H1 (cell line): ENCODE measurements around the gene PLEKHA4. TPM values are rescaled to one million over a fixed set of nuclear protein-coding genes. Genes with fewer than 3 reads are reported as not detected.

Source experiments
- BACH1 ChIP-seq: IDR thresholded peaks from 2 replicates; pipeline ENCODE4 v1.6.1; 2012; ENCODE audit warnings: low read length, improper control_type of control experiment
- CHD7 ChIP-seq: fragments of 300-600 bp; sonication (generic); IDR thresholded peaks from 2 replicates; pipeline ENCODE4 v1.7.1; 2012; ENCODE audit warnings: low read length, moderate library complexity, mild to moderate bottlenecking, inconsistent platforms; ENCODE audit not compliant: insufficient replicate concordance
- CTBP2 ChIP-seq: IDR thresholded peaks from 2 replicates; pipeline ENCODE4 v1.7.0; 2011; ENCODE audit warnings: borderline replicate concordance, mild to moderate bottlenecking, moderate library complexity, mixed read lengths, low read length; ENCODE audit not compliant: insufficient read depth, insufficient read length
- HDAC2 ChIP-seq, 2 experiments: fragments of 300-600 bp in 1 of 2; sonication (generic) in 1 of 2; IDR thresholded peaks; 2 replicates each; pipeline ENCODE4 v1.6.1; 2011 to 2012; ENCODE audit warnings: low read depth in 2 of 2, low read length in 2 of 2, mild to moderate bottlenecking in 2 of 2, moderate library complexity in 2 of 2, borderline replicate concordance in 1 of 2, inconsistent platforms in 1 of 2
- KDM4A ChIP-seq: IDR thresholded peaks from one replicate; pipeline ENCODE4 v1.7.1; 2012; ENCODE audit warnings: low read depth, mild to moderate bottlenecking, moderate library complexity, low read length, inconsistent platforms; ENCODE audit not compliant: severe bottlenecking
- NRF1 ChIP-seq: IDR thresholded peaks from 2 replicates; pipeline ENCODE4 v1.6.1; 2011; ENCODE audit warnings: mild to moderate bottlenecking, low read depth, low read length, improper control_type of control experiment
- SRF ChIP-seq: IDR thresholded peaks from 2 replicates; pipeline ENCODE4 v1.6.1; 2011; ENCODE audit warnings: mild to moderate bottlenecking, low read depth, low read length, moderate library complexity
- TAF7 ChIP-seq: optimal IDR thresholded peaks from 2 replicates; pipeline ENCODE3; 2011; ENCODE audit warnings: low read depth, mild to moderate bottlenecking, inconsistent platforms, low read length, moderate library complexity, borderline replicate concordance
- YY1 ChIP-seq: IDR thresholded peaks from 2 replicates; pipeline ENCODE4 v1.6.1; 2011; ENCODE audit warnings: low read depth, mild to moderate bottlenecking, low read length
- polyA plus RNA-seq, 7 experiments: library from polyadenylated mRNA; depleted of rRNA in 3 of 7; stranded (reverse) in 5 of 7; unstranded in 2 of 7; fragments of >200 nt in 5 of 7; fragments of 200-250 nt in 2 of 7; gene quantifications; 1 replicate in 5 of 7; 2 replicates in 1 of 7; 4 replicates in 1 of 7; pipeline versions ENCODE4 v1.2.1 to v1.2.3, GENCODE V29; 2011 to 2013; ENCODE audit warnings: missing spikeins in 2 of 7, mixed read lengths in 2 of 7
- total RNA-seq: library from RNA; stranded (reverse); fragmentation: NEBNext Ultra II Directional; extraction: Animal tissue kit (Norgen Biotek cat#: 25700); gene quantifications from 2 replicates; pipeline ENCODE4 v1.2.1, GENCODE V29; 2021

The PLEKHA4 gene
- total and polyA plus RNA-seq, 2 of the 8 experiments (the other 6 are each of a cell fraction or from before 2014, with no cell fraction given) = 8.2 to 18.0 TPM

GRCh38 chr19:48836089-48837017 lies 32.1 kb downstream of the PLEKHA4 start, which contains the start of gene HSD17B14 (continued):
- no peak for TF ChIP-seq CHD7
- no peak for TF ChIP-seq NRF1
- TF ChIP-seq BACH1 = no peak
- TF ChIP-seq CTBP2 = no peak
- TF ChIP-seq SRF = no peak
- TF ChIP-seq HDAC2 (IDR thresholded peaks at IDR 0.05; ENCODE audit: borderline replicate concordance in 1 of 2, low read depth in 2 of 2, low read length in 2 of 2) = no peak; a peak in 1 of 4 replicates
- no peak for TF ChIP-seq TAF7
- TF ChIP-seq KDM4A = peak; percentile 28
- TF ChIP-seq YY1 = no peak
